Central memory CD8-positive, alpha-beta T cell (primary cell): ENCODE data around the gene INPP5A.

Experiments
- ATAC-seq: fragments of 150-1000 bp; cut with Tn5 transposase; replicated peaks from 2 replicates; pipeline ENCODE4 v1.10.0; 2022; ENCODE audit warnings: mild to moderate bottlenecking, moderate FRiP score, moderate number of reproducible peaks; ENCODE audit not compliant: poor library complexity, severe bottlenecking; ENCODE audit errors: extremely low read depth
- DNase-seq, 2 donors: peaks; one replicate each; pipeline ENCODE4 v3.0.0; 2021; ENCODE audit warnings: low spot score in 2 of 2
- H3K27ac Mint-ChIP-seq: one replicate; pipeline ENCODE4 v1.8.0; 2022; ENCODE audit warnings: low read depth, mild to moderate bottlenecking, moderate library complexity, mixed read lengths
- H3K27me3 Mint-ChIP-seq: one replicate; pipeline ENCODE4 v1.8.0; 2022; ENCODE audit warnings: mixed read lengths
- H3K36me3 Mint-ChIP-seq: one replicate; pipeline ENCODE4 v1.8.0; 2022; ENCODE audit warnings: mild to moderate bottlenecking, moderate library complexity, mixed read lengths; ENCODE audit not compliant: insufficient read depth
- H3K4me1 Mint-ChIP-seq: one replicate; pipeline ENCODE4 v1.8.0; 2022; ENCODE audit warnings: mixed read lengths
- H3K4me3 Mint-ChIP-seq: one replicate; pipeline ENCODE4 v1.8.0; 2022; ENCODE audit warnings: mild to moderate bottlenecking, moderate library complexity, mixed read lengths
- H3K9me3 Mint-ChIP-seq: one replicate; pipeline ENCODE4 v1.8.0; 2022; ENCODE audit warnings: mixed read lengths

The INPP5A gene

GRCh38 chr10:132516771-132517725 lies 20.5 kb upstream of the INPP5A start:
- ATAC-seq (no peak), DNase-seq (no peak)
- H3K9me3 Mint-ChIP-seq, result no peaks in the 10 kb centered on the region
- H3K36me3 Mint-ChIP-seq, result no peaks in the 10 kb centered on the region
- no peaks in the 10 kb centered on the region for H3K4me1 Mint-ChIP-seq
- H3K27ac Mint-ChIP-seq, result no peak overlapping the region
- no peak overlapping the region for H3K4me3 Mint-ChIP-seq
- H3K27me3 Mint-ChIP-seq, result peaks cover 10% of the 10 kb centered on the region

GRCh38 chr10:132517951-132518521 lies 19.6 kb upstream of the INPP5A start:
- Mint-ChIP-seq H3K9me3 (no peaks in the 10 kb centered on the region), H3K27me3 (peaks cover 8% of the 10 kb centered on the region), H3K4me3 (no peak overlapping the region), H3K36me3 (no peaks in the 10 kb centered on the region), H3K4me1 (no peaks in the 10 kb centered on the region), H3K27ac (no peak overlapping the region)
- no peak for ATAC-seq
- DNase-seq, result no peak

GRCh38 chr10:132518572-132519381 lies 18.8 kb upstream of the INPP5A start:
- no peak for ATAC-seq
- H3K4me1 Mint-ChIP-seq, result no peaks in the 10 kb centered on the region
- H3K4me3 Mint-ChIP-seq, result no peak overlapping the region
- DNase-seq, result no peak
- no peaks in the 10 kb centered on the region for H3K9me3 Mint-ChIP-seq
- peaks cover 12% of the 10 kb centered on the region for H3K27me3 Mint-ChIP-seq
- H3K36me3 Mint-ChIP-seq, result no peaks in the 10 kb centered on the region
- no peak overlapping the region for H3K27ac Mint-ChIP-seq

DNA sequence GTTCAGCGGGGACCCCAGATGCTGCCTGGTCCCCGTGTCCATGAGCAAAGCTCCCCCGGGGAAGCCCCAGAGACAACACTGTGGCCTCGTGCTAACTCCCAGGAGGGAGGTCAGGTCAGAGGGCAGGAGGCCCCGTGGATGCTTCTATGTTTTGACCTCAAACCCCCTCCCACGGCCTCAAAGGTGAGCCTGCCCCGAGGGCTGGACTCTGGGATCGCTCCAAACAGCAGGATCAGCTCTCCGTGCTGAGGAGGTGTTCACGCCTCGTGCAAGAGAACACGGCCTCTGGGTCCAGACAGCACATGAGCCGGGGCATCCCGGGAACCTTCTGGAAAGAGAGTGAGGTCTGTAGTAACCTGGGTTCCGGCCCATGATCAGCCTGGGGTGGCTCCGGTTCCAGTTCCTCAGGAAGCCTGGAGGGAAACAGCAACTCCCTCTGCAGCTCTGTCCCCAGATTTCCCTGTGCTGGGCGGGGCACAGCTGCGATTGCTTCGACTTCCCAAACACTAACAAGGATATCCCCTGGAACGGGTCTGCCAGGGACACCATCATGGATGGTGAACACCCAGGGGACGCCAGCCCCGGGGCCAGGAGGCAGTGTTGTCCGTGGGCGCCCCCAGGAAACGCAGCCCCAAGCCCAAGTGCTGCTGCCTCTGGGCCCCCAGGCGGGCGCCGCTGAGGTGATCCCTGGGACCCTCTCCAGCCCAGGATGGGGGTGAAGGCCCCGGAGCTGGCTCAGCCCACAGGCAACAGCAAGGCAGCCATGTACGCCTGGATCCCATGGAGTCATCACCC lies 18.0 kb upstream of the INPP5A start:
- ATAC-seq, result no peak
- no peak overlapping the region for H3K27ac Mint-ChIP-seq
- no peaks in the 10 kb centered on the region for H3K4me1 Mint-ChIP-seq
- DNase-seq, result no peak
- peaks cover 20% of the 10 kb centered on the region for H3K27me3 Mint-ChIP-seq
- H3K36me3 Mint-ChIP-seq, result no peaks in the 10 kb centered on the region
- H3K9me3 Mint-ChIP-seq, result no peaks in the 10 kb centered on the region
- H3K4me3 Mint-ChIP-seq, result no peak overlapping the region

GRCh38 chr10:132520177-132520811 lies 17.3 kb upstream of the INPP5A start:
- no peak for DNase-seq
- no peaks in the 10 kb centered on the region for H3K4me1 Mint-ChIP-seq
- no peak for ATAC-seq

DNA sequence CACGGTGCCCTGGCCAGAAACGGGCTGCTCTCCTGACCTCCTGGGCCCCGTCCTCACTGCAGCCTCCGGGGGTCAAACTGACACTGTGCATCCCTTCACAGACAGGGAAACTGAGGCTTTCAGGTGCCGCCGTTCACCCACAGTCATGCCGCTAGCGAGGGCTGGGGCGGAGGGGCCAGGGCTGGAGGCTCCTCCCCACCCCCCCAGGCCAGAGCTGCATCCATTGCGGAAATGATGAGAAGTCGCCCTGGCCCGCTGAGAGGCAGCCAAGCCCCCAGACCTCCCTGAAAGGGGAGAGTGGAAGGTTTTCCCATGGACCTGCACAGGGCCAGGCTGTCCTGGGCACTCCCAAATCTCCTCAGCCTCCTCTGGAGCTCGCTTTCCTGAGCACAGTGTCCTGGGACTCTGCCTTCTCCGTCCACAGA lies 16.5 kb upstream of the INPP5A start:
- Mint-ChIP-seq H3K27me3 (peaks cover 33% of the 10 kb centered on the region), H3K27ac (no peak overlapping the region), H3K4me3 (no peak overlapping the region), H3K9me3 (no peaks in the 10 kb centered on the region), H3K36me3 (no peaks in the 10 kb centered on the region), H3K4me1 (no peaks in the 10 kb centered on the region)
- DNase-seq, result no peak
- no peak for ATAC-seq

More at GRCh38 chr10:132520177-132520811, 17.3 kb upstream of the INPP5A start:
- Mint-ChIP-seq H3K27ac (no peak overlapping the region), H3K36me3 (no peaks in the 10 kb centered on the region), H3K9me3 (no peaks in the 10 kb centered on the region), H3K27me3 (peaks cover 27% of the 10 kb centered on the region), H3K4me3 (no peak overlapping the region)

DNA sequence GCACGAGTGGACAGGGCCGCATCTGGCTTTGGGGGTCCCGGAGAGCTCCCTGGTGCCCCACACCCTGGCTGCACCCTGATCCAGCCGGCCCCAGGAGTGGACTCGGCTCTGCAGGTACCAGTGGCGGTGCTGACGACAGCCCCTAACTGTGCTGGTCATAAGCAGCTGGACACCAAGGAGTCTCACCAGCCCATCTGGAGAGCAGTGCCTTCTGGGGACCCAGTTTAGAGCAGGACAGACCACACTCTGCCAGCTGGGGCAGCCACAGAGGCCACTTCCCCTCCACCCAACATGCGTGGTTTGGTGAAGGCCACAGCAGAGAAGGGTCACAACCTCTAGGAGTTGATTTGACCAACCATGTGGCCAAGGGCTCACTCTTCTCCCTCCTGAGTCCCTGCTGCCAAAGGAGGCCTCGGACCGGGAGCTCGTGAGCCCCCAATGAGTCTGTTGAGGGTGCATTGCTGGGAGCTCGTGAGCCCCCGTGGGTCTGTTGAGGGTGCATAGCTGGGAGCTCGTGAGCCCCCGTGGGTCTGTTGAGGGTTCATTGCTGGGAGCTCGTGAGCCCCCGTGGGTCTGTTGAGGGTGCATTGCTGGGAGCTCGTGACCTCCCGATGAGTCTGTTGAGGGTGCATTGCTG lies 16.0 kb upstream of the INPP5A start:
- no peaks in the 10 kb centered on the region for H3K36me3 Mint-ChIP-seq
- ATAC-seq, result no peak
- no peak for DNase-seq
- H3K4me1 Mint-ChIP-seq, result no peaks in the 10 kb centered on the region
- H3K27ac Mint-ChIP-seq, result no peak overlapping the region
- no peak overlapping the region for H3K4me3 Mint-ChIP-seq
- peaks cover 33% of the 10 kb centered on the region for H3K27me3 Mint-ChIP-seq
- H3K9me3 Mint-ChIP-seq, result no peaks in the 10 kb centered on the region

GRCh38 chr10:132522521-132523411 lies 14.8 kb upstream of the INPP5A start:
- DNase-seq, result no peak
- Mint-ChIP-seq H3K9me3 (no peaks in the 10 kb centered on the region), H3K4me1 (no peaks in the 10 kb centered on the region), H3K36me3 (no peaks in the 10 kb centered on the region), H3K27ac (no peak overlapping the region), H3K27me3 (peaks cover 33% of the 10 kb centered on the region), H3K4me3 (no peak overlapping the region)
- ATAC-seq, result no peak

GRCh38 chr10:132523561-132524442 lies 13.8 kb upstream of the INPP5A start:
- Mint-ChIP-seq H3K9me3 (no peaks in the 10 kb centered on the region), H3K27ac (no peak overlapping the region), H3K4me3 (no peak overlapping the region), H3K36me3 (no peaks in the 10 kb centered on the region), H3K27me3 (peaks cover 33% of the 10 kb centered on the region), H3K4me1 (no peaks in the 10 kb centered on the region)
- DNase-seq (no peak), ATAC-seq (no peak)
